ENCODE results near the gene GLE1. TPM values are rescaled to one million over a fixed set of nuclear protein-coding genes. Genes with fewer than 3 reads are reported as not detected.

Gene GLE1
- total and polyA plus RNA-seq, 2 donors (not counting 3 experiments of a cell fraction or from before 2014, with no cell fraction given) = 13.0 to 22.6 TPM

GRCh38 chr9:128532581-128532980, 28.1 kb downstream of the GLE1 start:
- CTCF ChIA-PET = no interaction called here
- peaks cover 14% of the 10 kb centered on the region for H3K4me1 ChIP-seq (ENCODE audit: control insufficient read depth, extremely low read depth, insufficient read depth, low read length)
- no peak overlapping the region for H2AFZ ChIP-seq (ENCODE audit: low read depth, low read length)
- no peaks in the 10 kb centered on the region for H3K79me2 ChIP-seq (ENCODE audit: control insufficient read depth, insufficient read depth, low read length)
- no TSS peak for BruUV-seq (replicated peaks)
- H3K9me1 ChIP-seq (replicated peaks; ENCODE audit: control insufficient read depth, extremely low read depth, insufficient read depth, low read length) = no peaks in the 10 kb centered on the region
- no peaks in the 10 kb centered on the region for H3K27me3 ChIP-seq (ENCODE audit: control insufficient read depth in 2 of 2, insufficient read depth in 2 of 2, low read length in 2 of 2)
- no peak overlapping the region for H3K9ac ChIP-seq (replicated peaks; ENCODE audit: extremely low read depth, insufficient read depth, low read length)
- H3K9me3 ChIP-seq (replicated peaks; ENCODE audit: control insufficient read depth, insufficient read depth, low read length) = no peaks in the 10 kb centered on the region
- POLR2A ChIA-PET = no interaction called here
- peaks cover 2 to 5% of the 10 kb centered on the region in 2 experiments for H3K36me3 ChIP-seq (ENCODE audit: control insufficient read depth in 2 of 2, extremely low read depth in 1 of 2, insufficient read depth in 2 of 2, low read length in 2 of 2)
- no peak overlapping the region for H3K4me3 ChIP-seq (replicated peaks in 1 of 3; ENCODE audit: insufficient read depth in 1 of 3, low read depth in 1 of 3, low read length in 3 of 3)
- intact Hi-C loops (cut with micrococcal nuclease) = no loop called here
- DNase-seq (ENCODE audit: low read depth, low spot score) = no peak
- no peak overlapping the region for H3K27ac ChIP-seq (ENCODE audit: insufficient read depth, low read depth, low read length)
- no peak overlapping the region for H3K4me2 ChIP-seq (ENCODE audit: insufficient read depth, low read length)
- FAIRE-seq = no peak
- H4K20me1 ChIP-seq (replicated peaks; ENCODE audit: control insufficient read depth, extremely low read depth, insufficient read depth, low read length) = no peaks in the 10 kb centered on the region
- TF ChIP-seq EZH2 (IDR thresholded peaks at IDR 0.05; ENCODE audit: borderline replicate concordance, low read depth, low read length, severe bottlenecking) = no peak
- TF ChIP-seq FOS (IDR thresholded peaks at IDR 0.05; ENCODE audit: borderline replicate concordance, insufficient read depth, low read length) = no peak
- dilution Hi-C loops (cut with MboI; ENCODE audit: extremely low pct_ligation_motif_present, low sequenced_read_pairs) = no loop called here

GRCh38 chr9:128540634-128541360, 36.3 kb downstream of the GLE1 start:
- DNase-seq (ENCODE audit: low read depth, low spot score) = no peak
- Histone ChIP-seq H3K9me3 (replicated peaks; ENCODE audit: control insufficient read depth, insufficient read depth, low read length) (no peaks in the 10 kb centered on the region), H3K9ac (replicated peaks; ENCODE audit: extremely low read depth, insufficient read depth, low read length) (no peak overlapping the region), H3K4me2 (ENCODE audit: insufficient read depth, low read length) (no peak overlapping the region), H3K27me3 (ENCODE audit: control insufficient read depth in 2 of 2, insufficient read depth in 2 of 2, low read length in 2 of 2) (no peaks in the 10 kb centered on the region), H3K9me1 (replicated peaks; ENCODE audit: control insufficient read depth, extremely low read depth, insufficient read depth, low read length) (no peaks in the 10 kb centered on the region), H3K4me3 (replicated peaks in 1 of 3; ENCODE audit: insufficient read depth in 1 of 3, low read depth in 1 of 3, low read length in 3 of 3) (no peak overlapping the region), H3K36me3 (ENCODE audit: control insufficient read depth in 2 of 2, extremely low read depth in 1 of 2, insufficient read depth in 2 of 2, low read length in 2 of 2) (peaks cover 10 to 12% of the 10 kb centered on the region in 2 experiments), H3K27ac (ENCODE audit: insufficient read depth, low read depth, low read length) (no peak overlapping the region), H3K79me2 (ENCODE audit: control insufficient read depth, insufficient read depth, low read length) (no peaks in the 10 kb centered on the region), H3K4me1 (ENCODE audit: control insufficient read depth, extremely low read depth, insufficient read depth, low read length) (no peaks in the 10 kb centered on the region), H2AFZ (ENCODE audit: low read depth, low read length) (no peak overlapping the region), H4K20me1 (replicated peaks; ENCODE audit: control insufficient read depth, extremely low read depth, insufficient read depth, low read length) (no peaks in the 10 kb centered on the region)
- no TSS peak for BruUV-seq (replicated peaks)
- POLR2A ChIA-PET = no interaction called here
- TF ChIP-seq POLR2AphosphoS5 (IDR thresholded peaks at IDR 0.05; ENCODE audit: insufficient read depth, low read depth, low read length) (no peak), POLR2A (IDR thresholded peaks at IDR 0.05; ENCODE audit: low read depth, low read length) (no peak), MYC (IDR thresholded peaks at IDR 0.05; ENCODE audit: low read depth, low read length) (no peak), GATA2 (IDR thresholded peaks at IDR 0.05; ENCODE audit: insufficient read depth, insufficient read length, low read depth, low read length) (no peak), EZH2 (IDR thresholded peaks at IDR 0.05; ENCODE audit: borderline replicate concordance, low read depth, low read length, severe bottlenecking) (no peak), FOS (IDR thresholded peaks at IDR 0.05; ENCODE audit: borderline replicate concordance, insufficient read depth, low read length) (no peak), JUN (IDR thresholded peaks at IDR 0.05; ENCODE audit: borderline replicate concordance, insufficient read depth, insufficient read length, low read depth) (no peak)
- TF ChIP-seq, protein P1, sequence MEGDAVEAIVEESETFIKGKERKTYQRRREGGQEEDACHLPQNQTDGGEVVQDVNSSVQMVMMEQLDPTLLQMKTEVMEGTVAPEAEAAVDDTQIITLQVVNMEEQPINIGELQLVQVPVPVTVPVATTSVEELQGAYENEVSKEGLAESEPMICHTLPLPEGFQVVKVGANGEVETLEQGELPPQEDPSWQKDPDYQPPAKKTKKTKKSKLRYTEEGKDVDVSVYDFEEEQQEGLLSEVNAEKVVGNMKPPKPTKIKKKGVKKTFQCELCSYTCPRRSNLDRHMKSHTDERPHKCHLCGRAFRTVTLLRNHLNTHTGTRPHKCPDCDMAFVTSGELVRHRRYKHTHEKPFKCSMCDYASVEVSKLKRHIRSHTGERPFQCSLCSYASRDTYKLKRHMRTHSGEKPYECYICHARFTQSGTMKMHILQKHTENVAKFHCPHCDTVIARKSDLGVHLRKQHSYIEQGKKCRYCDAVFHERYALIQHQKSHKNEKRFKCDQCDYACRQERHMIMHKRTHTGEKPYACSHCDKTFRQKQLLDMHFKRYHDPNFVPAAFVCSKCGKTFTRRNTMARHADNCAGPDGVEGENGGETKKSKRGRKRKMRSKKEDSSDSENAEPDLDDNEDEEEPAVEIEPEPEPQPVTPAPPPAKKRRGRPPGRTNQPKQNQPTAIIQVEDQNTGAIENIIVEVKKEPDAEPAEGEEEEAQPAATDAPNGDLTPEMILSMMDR (IDR thresholded peaks at IDR 0.05; ENCODE audit: extremely low read depth in 1 of 2, insufficient read depth in 1 of 2, low read depth in 1 of 2, low read length in 2 of 2) = no peak
- TF ChIP-seq, protein P2, sequence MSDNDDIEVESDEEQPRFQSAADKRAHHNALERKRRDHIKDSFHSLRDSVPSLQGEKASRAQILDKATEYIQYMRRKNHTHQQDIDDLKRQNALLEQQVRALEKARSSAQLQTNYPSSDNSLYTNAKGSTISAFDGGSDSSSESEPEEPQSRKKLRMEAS (IDR thresholded peaks at IDR 0.05; ENCODE audit: insufficient read depth, insufficient read length) = no peak
- no peak for FAIRE-seq
- intact Hi-C loops (cut with micrococcal nuclease) = no loop called here
- CTCF ChIA-PET = interaction anchor here (1.5 to 1.6 kb wide), 3 partner anchors 10 to 25 kb away, joined by 4 to 6 read pairs (median 5); partner anchors contain the start of gene SPTAN1
- dilution Hi-C loops (cut with MboI; ENCODE audit: extremely low pct_ligation_motif_present, low sequenced_read_pairs) = no loop called here

All from endothelial cell of umbilical vein (primary cell).